H1 (cell line): ENCODE measurements around the gene MGME1. TPM values are rescaled to one million over a fixed set of nuclear protein-coding genes. Genes with fewer than 3 reads are reported as not detected.

Experiments
- CTCF ChIA-PET: fragments of 300-600 bp; sonication (Branson Sonifier 250); formaldehyde crosslinking; loops from one replicate; lab custom pipeline; 2021; ENCODE audit not compliant: partially characterized antibody; lab: Charles Lee
- POLR2A ChIA-PET: fragments of 300-600 bp; sonication (Branson Sonifier 250); formaldehyde crosslinking; loops from one replicate; lab custom pipeline; 2021; ENCODE audit warnings: inconsistent platforms; ENCODE audit not compliant: partially characterized antibody; lab: Charles Lee
- DNase-seq, 2 experiments: peaks; one replicate each; pipeline versions ENCODE4 v3.0.0 to v3.0.0-alpha.2; 2010 to 2022; ENCODE audit warnings: low spot score in 2 of 2, low read depth in 1 of 2, mixed read lengths in 1 of 2
- FAIRE-seq: peaks from 2 replicates; lab custom pipeline; 2011; peaks lifted over from hg19 to GRCh38; lab: Jason Lieb, UNC
- H2AFZ ChIP-seq: 2 replicates; pipeline ENCODE4 v1.8.1; 2012; ENCODE audit warnings: low read length, inconsistent platforms
- H2AK5ac ChIP-seq: 2 replicates; pipeline ENCODE4 v1.6.1; 2013; ENCODE audit warnings: low read depth, low read length
- H2BK120ac ChIP-seq: replicated peaks from 2 replicates; pipeline ENCODE3; 2013; ENCODE audit warnings: low read depth, low read length, inconsistent platforms
- H2BK12ac ChIP-seq: 2 replicates; pipeline ENCODE4 v1.6.1; 2013; ENCODE audit warnings: low read depth, low read length
- H2BK15ac ChIP-seq: 2 replicates; pipeline ENCODE4 v1.6.1; 2013; ENCODE audit warnings: low read length
- H2BK20ac ChIP-seq: 2 replicates; pipeline ENCODE4 v1.6.1; 2013; ENCODE audit warnings: low read length
- H2BK5ac ChIP-seq: 2 replicates; pipeline ENCODE4 v1.6.1; 2013; ENCODE audit warnings: low read depth, low read length
- H3K14ac ChIP-seq: 2 replicates; pipeline ENCODE4 v1.6.1; 2013; ENCODE audit warnings: inconsistent platforms; ENCODE audit not compliant: insufficient read length
- H3K18ac ChIP-seq: 2 replicates; pipeline ENCODE4 v1.6.1; 2013; ENCODE audit warnings: low read length; ENCODE audit errors: extremely low read depth
- H3K23ac ChIP-seq: 2 replicates; pipeline ENCODE4 v1.6.1; 2013; ENCODE audit warnings: inconsistent platforms; ENCODE audit not compliant: insufficient read length
- H3K23me2 ChIP-seq: 2 replicates; pipeline ENCODE4 v1.6.1; 2013; ENCODE audit warnings: low read depth, low read length
- H3K27ac ChIP-seq: 2 replicates; pipeline ENCODE4 v1.6.1; 2011; ENCODE audit warnings: low read depth, low read length, inconsistent platforms
- H3K27me3 ChIP-seq, 4 experiments: replicated peaks in 1 of 4; 1 replicate in 1 of 4; 2 replicates in 3 of 4; pipeline versions ENCODE4 v1.6.1 to v1.8.1; 2011 to 2013; ENCODE audit warnings: low read length in 3 of 4, mild to moderate bottlenecking in 3 of 4, inconsistent platforms in 2 of 4, mixed read lengths in 2 of 4, moderate library complexity in 1 of 4; ENCODE audit not compliant: control insufficient read depth in 3 of 4, insufficient read depth in 3 of 4; ENCODE audit errors: extremely low read depth in 1 of 4
- H3K36me3 ChIP-seq, 4 experiments: 2 replicates each; pipeline versions ENCODE4 v1.6.1 to v1.8.1; 2011 to 2013; ENCODE audit warnings: mild to moderate bottlenecking in 4 of 4, low read length in 3 of 4, moderate library complexity in 2 of 4, control low read depth in 1 of 4, inconsistent platforms in 1 of 4; ENCODE audit not compliant: insufficient read depth in 4 of 4, control insufficient read depth in 2 of 4
- H3K4ac ChIP-seq: replicated peaks from 2 replicates; pipeline ENCODE3; 2013; ENCODE audit warnings: low read length, low read depth, mixed read lengths, inconsistent platforms; ENCODE audit not compliant: insufficient read length
- H3K4me1 ChIP-seq, 4 experiments: replicated peaks in 1 of 4; 1 replicate in 1 of 4; 2 replicates in 3 of 4; pipeline versions ENCODE4 v1.6.1 to v1.8.1; 2011 to 2013; ENCODE audit warnings: low read length in 3 of 4, inconsistent platforms in 2 of 4, mixed read lengths in 1 of 4; ENCODE audit not compliant: insufficient read depth in 4 of 4, control insufficient read depth in 3 of 4
- H3K4me2 ChIP-seq, 2 experiments: 2 replicates each; pipeline versions ENCODE4 v1.6.1 to v1.8.1; 2011 to 2013; ENCODE audit warnings: low read depth in 2 of 2, low read length in 2 of 2, control low read depth in 1 of 2, inconsistent platforms in 1 of 2, mild to moderate bottlenecking in 1 of 2; ENCODE audit not compliant: insufficient read depth in 1 of 2
- H3K4me3 ChIP-seq, 4 experiments: fragments of 200-600, 300-600 bp in 1 of 4; sonication (generic), shearing (Covaris generic), sonication (Bioruptor Twin) in 1 of 4; 2 replicates each; pipeline versions ENCODE4 v1.5.1 to v1.8.1; 2011 to 2016; ENCODE audit warnings: low read length in 4 of 4, low read depth in 3 of 4, control low read depth in 2 of 4, inconsistent platforms in 2 of 4, mild to moderate bottlenecking in 2 of 4, mixed read lengths in 1 of 4, moderate library complexity in 1 of 4; ENCODE audit not compliant: insufficient read depth in 2 of 4; ENCODE audit errors: extremely low read depth in 1 of 4
- H3K56ac ChIP-seq: replicated peaks from 2 replicates; pipeline ENCODE3; 2013; ENCODE audit warnings: low read depth, mild to moderate bottlenecking, mixed read lengths, low read length, inconsistent platforms; ENCODE audit not compliant: insufficient read length
- H3K79me1 ChIP-seq: 2 replicates; pipeline ENCODE4 v1.6.1; 2013; ENCODE audit warnings: low read depth, low read length, control low read depth
- H3K79me2 ChIP-seq, 2 experiments: 2 replicates each; pipeline versions ENCODE4 v1.6.1 to v1.8.1; 2012 to 2013; ENCODE audit warnings: low read length in 2 of 2, mild to moderate bottlenecking in 2 of 2, inconsistent platforms in 1 of 2; ENCODE audit not compliant: insufficient read depth in 2 of 2, control insufficient read depth in 1 of 2
- H3K9ac ChIP-seq, 4 experiments: replicated peaks in 1 of 4; 1 replicate in 1 of 4; 2 replicates in 3 of 4; pipeline versions ENCODE4 v1.6.1 to v1.8.1; 2011 to 2013; ENCODE audit warnings: low read depth in 3 of 4, low read length in 3 of 4, control low read depth in 2 of 4, mild to moderate bottlenecking in 2 of 4, moderate library complexity in 2 of 4, inconsistent platforms in 1 of 4; ENCODE audit errors: extremely low read depth in 1 of 4
- H3K9me3 ChIP-seq, 2 experiments: 2 replicates each; pipeline versions ENCODE4 v1.6.1 to v1.8.1; 2012 to 2013; ENCODE audit warnings: mild to moderate bottlenecking in 2 of 2, moderate library complexity in 2 of 2, control low read depth in 1 of 2, inconsistent platforms in 1 of 2, low read depth in 1 of 2, low read length in 1 of 2, mixed read lengths in 1 of 2; ENCODE audit not compliant: insufficient read depth in 2 of 2
- H4K20me1 ChIP-seq, 2 experiments: replicated peaks in 1 of 2; 2 replicates each; pipeline versions ENCODE3 to v1.8.1; 2011 to 2013; ENCODE audit warnings: inconsistent platforms in 2 of 2, low read length in 2 of 2, mild to moderate bottlenecking in 1 of 2; ENCODE audit not compliant: insufficient read depth in 2 of 2, control insufficient read depth in 1 of 2
- H4K5ac ChIP-seq: 2 replicates; pipeline ENCODE4 v1.6.1; 2013; ENCODE audit warnings: low read length, low read depth, mixed read lengths, inconsistent platforms; ENCODE audit not compliant: insufficient read length
- H4K8ac ChIP-seq: 2 replicates; pipeline ENCODE4 v1.8.0; 2013; ENCODE audit warnings: mild to moderate bottlenecking, moderate library complexity, low read length, inconsistent platforms; ENCODE audit not compliant: insufficient read depth; ENCODE audit errors: extremely low read depth
- H4K91ac ChIP-seq: replicated peaks from 2 replicates; pipeline ENCODE3; 2013; ENCODE audit warnings: low read length, mixed read lengths, inconsistent platforms; ENCODE audit not compliant: insufficient read length
- BACH1 ChIP-seq: IDR thresholded peaks from 2 replicates; pipeline ENCODE4 v1.6.1; 2012; ENCODE audit warnings: low read length, improper control_type of control experiment
- CHD2 ChIP-seq: IDR thresholded peaks from 2 replicates; pipeline ENCODE4 v1.6.1; 2012; ENCODE audit warnings: low read length, improper control_type of control experiment
- EP300 ChIP-seq, 2 experiments: IDR thresholded peaks; 1 replicate in 1 of 2; 2 replicates in 1 of 2; pipeline ENCODE4 v1.6.1; 2011 to 2012; ENCODE audit warnings: low read depth in 2 of 2, low read length in 2 of 2, mild to moderate bottlenecking in 2 of 2, borderline replicate concordance in 1 of 2, inconsistent platforms in 1 of 2, moderate library complexity in 1 of 2
- SP1 ChIP-seq: IDR thresholded peaks from 2 replicates; pipeline ENCODE4 v1.6.1; 2011; ENCODE audit warnings: low read depth, low read length
- TBP ChIP-seq: IDR thresholded peaks from 2 replicates; pipeline ENCODE4 v1.6.1; 2011; ENCODE audit warnings: low read depth, low read length, improper control_type of control experiment
- USF2 ChIP-seq: IDR thresholded peaks from 2 replicates; pipeline ENCODE4 v1.6.1; 2011; ENCODE audit warnings: low read length, improper control_type of control experiment
- WGBS, 2 experiments: shearing (Covaris generic) in 1 of 2; methylation state at CpG; one replicate each; pipeline versions ENCODE4 v1.1.6 to v1.1.7; 2013 to 2015; ENCODE audit warnings: low lambda C conversion rate in 2 of 2, mixed read lengths in 2 of 2, inconsistent platforms in 1 of 2, low coverage in 1 of 2, missing lambda C conversion rate in 1 of 2; ENCODE audit not compliant: insufficient replicate concordance in 2 of 2, insufficient coverage in 1 of 2, insufficient read length in 1 of 2; ENCODE audit errors: extremely low coverage in 1 of 2, missing lambda C conversion rate in 1 of 2; 5-methylcytosine and 5-hydroxymethylcytosine counted together
- long read RNA-seq, 2 experiments: library from RNA in 1 of 2; library from capped mRNA in 1 of 2; stranded (forward); transcript quantifications; one replicate each; pipeline ENCODE4 v2.0.0, GENCODE V29; 2021; ENCODE audit warnings: inconsistent platforms in 1 of 2
- polyA minus RNA-seq, 3 experiments: library from RNA; depleted of rRNA, polyadenylated mRNA; stranded (reverse); fragments of >200 nt; gene quantifications; 1 replicate in 2 of 3; 2 replicates in 1 of 3; pipeline ENCODE4 v1.2.3, GENCODE V29; 2011
- polyA plus RNA-seq, 7 experiments: library from polyadenylated mRNA; depleted of rRNA in 3 of 7; stranded (reverse) in 5 of 7; unstranded in 2 of 7; fragments of >200 nt in 5 of 7; fragments of 200-250 nt in 2 of 7; gene quantifications; 1 replicate in 5 of 7; 2 replicates in 1 of 7; 4 replicates in 1 of 7; pipeline versions ENCODE4 v1.2.1 to v1.2.3, GENCODE V29; 2011 to 2013; ENCODE audit warnings: missing spikeins in 2 of 7, mixed read lengths in 2 of 7
- total RNA-seq: library from RNA; stranded (reverse); fragmentation: NEBNext Ultra II Directional; extraction: Animal tissue kit (Norgen Biotek cat#: 25700); gene quantifications from 2 replicates; pipeline ENCODE4 v1.2.1, GENCODE V29; 2021

Gene MGME1
- total RNA-seq (56.3 and 59.0 TPM in 2 replicates), polyA plus RNA-seq (2011; rRNA removed) (13.7 and 27.7 TPM in 2 replicates), polyA minus RNA-seq (2011; rRNA and poly(A)+ RNA removed) (29.0 and 31.2 TPM in 2 replicates)
- 26.3 TPM for polyA plus RNA-seq (2011; cell fraction: cytosol; rRNA removed)
- polyA plus RNA-seq (2011; cell fraction: nucleus; rRNA removed) = 10.6 TPM
- 41.6 to 71.7 TPM (median 46.4 TPM) in 4 replicates for polyA plus RNA-seq (2012, experiment 1 of 2)
- 8.8 TPM for polyA plus RNA-seq (2012, experiment 2 of 2)
- 34.4 TPM for polyA plus RNA-seq (2013, experiment 1 of 2)
- polyA plus RNA-seq (2013, experiment 2 of 2) = 35.2 TPM
- 36.3 TPM for polyA minus RNA-seq (2011; cell fraction: cytosol; rRNA and poly(A)+ RNA removed)
- 31.8 TPM for polyA minus RNA-seq (2011; cell fraction: nucleus; rRNA and poly(A)+ RNA removed)
- long read RNA-seq, experiment 1, transcript MGME1-203 (5 exons, 2,336 nt) = major isoform, 6 of 40 reads
- long read RNA-seq, experiment 1, partial matches to known transcripts = 27 of 40 reads
- long read RNA-seq, experiment 1, other reads (novel, unspliced or antisense) = 4 of 40 reads
- long read RNA-seq, experiment 2, transcript MGME1-203 (5 exons, 2,336 nt) = major isoform, 17 of 77 reads
- long read RNA-seq, experiment 2, partial matches to known transcripts = 5 of 77 reads
- long read RNA-seq, experiment 2, other reads (novel, unspliced or antisense) = 54 of 77 reads

GRCh38 chr20:17968366-17969277 lies at the start of gene MGME1, which contains the start of gene SNX5:
TSS of gene MGME1 (plus strand) at chr20:17969018. CDS start at chr20:17969860, 842 bp downstream.
TSS of gene SNX5 (minus strand) at chr20:17968794. CDS start at chr20:17968425, 369 bp downstream.
- no peak for FAIRE-seq
- peaks cover 5 to 14% (median 10%) of the 10 kb centered on the region in 4 experiments; a peak in 6 of 7 replicates for H3K4me1 ChIP-seq
- TF ChIP-seq EP300 (IDR thresholded peaks at IDR 0.05; ENCODE audit: borderline replicate concordance in 1 of 2, low read depth in 2 of 2, low read length in 2 of 2) (no peak), TBP (peak; percentile 96), SP1 (0 out of 2 replicates have a peak, but pooled peaks have one; percentile 4), USF2 (peak; percentile 60), CHD2 (peak; percentile 99), BACH1 (peak; percentile 63)

More at GRCh38 chr20:17968366-17969277, at the start of gene MGME1, which contains the start of gene SNX5:
- peaks cover 74 to 97% of the 10 kb centered on the region in 2 experiments for H3K79me2 ChIP-seq
- H3K4me3 ChIP-seq = peak within 1 kb of the TSS; percentile 77 to 99 (median 91)
- H4K5ac ChIP-seq = peak within 1 kb of the TSS; percentile 100
- H2BK12ac ChIP-seq = peak within 1 kb of the TSS; percentile 98; the same call in 1 of the 2 replicates
- WGBS, 2 experiments = 1% methylated on average over 85 of the region's 96 CpGs; no CpG with 5 or more reads in 1 of the 2 experiments
- H2BK120ac ChIP-seq = peak within 1 kb of the TSS; percentile 96
- peak within 1 kb of the TSS; percentile 99 for H3K18ac ChIP-seq
- H4K8ac ChIP-seq = peak within 1 kb of the TSS; percentile 100
- peak; percentile 98 to 99 for DNase-seq
- CTCF ChIA-PET = interaction anchor here (0.6 to 1.9 kb wide), 4 partner anchors 10 to 27 kb away, joined by 3 to 5 read pairs (median 4); no protein-coding TSS in a partner anchor
- H3K4me2 ChIP-seq = peak within 1 kb of the TSS; percentile 87 to 98
- peak within 1 kb of the TSS; percentile 98 for H3K56ac ChIP-seq
- peak within 1 kb of the TSS; percentile 99 for H3K4ac ChIP-seq
- peak within 1 kb of the TSS; percentile 99 to 100 (median 100) for H3K9ac ChIP-seq
- peak within 1 kb of the TSS; percentile 100 for H4K91ac ChIP-seq
- H3K9me3 ChIP-seq = no peaks in the 10 kb centered on the region
- no peaks in the 10 kb centered on the region for H3K27me3 ChIP-seq
- H4K20me1 ChIP-seq = peaks cover 25 to 32% of the 10 kb centered on the region in 2 experiments
- H3K36me3 ChIP-seq = peaks cover 0 to 38% (median 0%) of the 10 kb centered on the region in 4 experiments; a peak in 2 of 8 replicates
- H2BK20ac ChIP-seq = no peak within 1 kb of the TSS
- 0 out of 2 replicates have a peak, but pooled peaks cover 3% of the 10 kb centered on the region for H3K79me1 ChIP-seq
- H3K14ac ChIP-seq = peak within 1 kb of the TSS; percentile 48
- peak within 1 kb of the TSS; percentile 100 for H3K27ac ChIP-seq
- H3K23me2 ChIP-seq = peaks cover 14% of the 10 kb centered on the region
- POLR2A ChIA-PET = interaction anchor here (0.5 to 20.7 kb wide), 22 partner anchors 12 to 1932 kb away, joined by 3 to 424 read pairs (median 4); partner anchors contain the start of genes DSTN, OVOL2, RRBP1 and ZNF133
- H2AK5ac ChIP-seq = peak within 1 kb of the TSS; percentile 97
- H3K23ac ChIP-seq = no peak within 1 kb of the TSS
- peak within 1 kb of the TSS; percentile 100 for H2BK5ac ChIP-seq
- peak within 1 kb of the TSS; percentile 98; the same call in 1 of the 2 replicates for H2BK15ac ChIP-seq
- peak within 1 kb of the TSS; percentile 20; the same call in 1 of the 2 replicates for H2AFZ ChIP-seq
